Smooth muscle cell of trachea (primary cell): ENCODE measurements around the gene PAQR6. TPM values are rescaled to one million over a fixed set of nuclear protein-coding genes. Genes with fewer than 3 reads are reported as not detected.

ENCODE experiments used
- total RNA-seq: library from RNA; depleted of rRNA; stranded (reverse); fragments of >200 nt; gene quantifications from 2 replicates; pipeline ENCODE4 v1.2.1, GENCODE V29; 2014

PAQR6 gene, protein sequence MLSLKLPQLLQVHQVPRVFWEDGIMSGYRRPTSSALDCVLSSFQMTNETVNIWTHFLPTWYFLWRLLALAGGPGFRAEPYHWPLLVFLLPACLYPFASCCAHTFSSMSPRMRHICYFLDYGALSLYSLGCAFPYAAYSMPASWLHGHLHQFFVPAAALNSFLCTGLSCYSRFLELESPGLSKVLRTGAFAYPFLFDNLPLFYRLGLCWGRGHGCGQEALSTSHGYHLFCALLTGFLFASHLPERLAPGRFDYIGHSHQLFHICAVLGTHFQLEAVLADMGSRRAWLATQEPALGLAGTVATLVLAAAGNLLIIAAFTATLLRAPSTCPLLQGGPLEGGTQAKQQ
- total RNA-seq = 0.29 and 0.66 TPM in 2 replicates

DNA sequence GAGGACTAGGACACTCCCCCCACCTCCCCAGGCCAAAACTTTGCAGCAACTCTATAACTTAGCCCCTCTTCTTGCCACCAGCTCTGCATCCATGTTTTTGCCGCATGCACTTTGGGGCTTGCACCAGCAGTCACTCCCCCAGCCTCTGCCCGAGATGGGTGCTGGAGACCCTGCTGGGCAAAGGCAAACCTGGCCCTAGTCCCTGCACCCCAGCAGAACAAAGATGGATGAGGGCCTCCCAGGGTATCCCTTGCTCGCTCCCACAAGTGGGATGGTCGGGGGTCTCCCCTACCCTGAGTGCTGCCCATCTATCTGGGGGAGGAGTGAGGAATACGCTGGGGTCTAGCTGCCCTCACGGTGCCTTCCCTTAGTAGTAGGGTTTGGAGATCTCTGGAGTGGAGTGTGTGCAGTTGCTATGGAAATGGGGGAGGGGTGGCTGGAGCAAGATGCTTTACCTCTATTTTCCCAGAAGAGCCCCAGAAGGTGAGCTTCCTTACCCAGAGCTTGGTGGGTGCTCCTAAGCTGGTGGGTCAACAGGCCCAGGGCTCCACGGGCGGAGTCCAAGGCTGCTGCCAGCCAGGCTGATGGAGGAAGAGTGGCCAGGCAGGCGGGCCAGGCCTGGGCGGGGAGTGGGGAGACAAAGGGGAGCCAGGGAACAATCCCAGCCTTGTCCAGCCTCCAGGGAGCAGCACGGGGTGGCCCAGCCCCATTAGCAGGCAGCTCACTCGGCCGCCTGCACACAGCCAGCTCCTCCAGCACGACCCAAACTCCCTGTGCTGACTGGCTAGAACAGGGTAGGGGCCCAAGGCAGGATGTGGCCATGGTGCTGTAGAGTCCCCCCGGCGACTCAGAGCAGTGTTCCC is at the start of gene PAQR6:
PAQR6 (minus strand) TSS at position 597 of the 863 bp plus-strand sequence. CDS start 1,325 bp downstream, outside the sequence.

DNA sequence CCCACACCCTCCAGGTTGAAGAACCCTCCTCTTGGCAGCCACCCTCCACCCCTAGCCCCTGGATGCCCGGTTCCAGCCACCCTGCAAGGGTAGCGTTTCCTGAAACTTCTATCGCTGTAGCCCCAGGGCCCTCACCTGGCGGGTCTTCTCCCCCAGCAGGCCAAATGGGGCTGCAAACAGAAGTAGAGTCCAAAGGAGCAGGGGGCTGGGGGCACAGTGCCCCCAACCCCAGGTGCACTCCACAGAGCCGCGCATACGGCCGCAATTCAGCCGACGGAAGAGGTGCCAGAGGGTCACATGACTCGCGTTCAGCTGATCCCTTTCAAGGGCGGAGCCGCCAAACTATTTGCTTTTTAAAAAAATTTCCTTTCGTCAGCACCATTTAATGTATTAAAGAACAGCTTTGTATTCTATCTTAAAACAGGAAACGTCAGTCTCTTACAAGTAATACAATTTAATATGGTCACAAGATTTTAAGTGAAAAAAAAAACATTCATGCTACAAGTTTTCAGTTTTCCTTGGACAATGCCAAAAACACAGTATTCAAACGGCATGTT is 47.6 kb upstream of the PAQR6 start, which contains the start of gene GLMP:
GLMP (minus strand) TSS at position 289 of the 557 bp plus-strand sequence; CDS start at position 255, 34 bp downstream.

GRCh38 chr1:156284112-156284511 is 36.3 kb upstream of the PAQR6 start, which contains the start of gene TMEM79:
Gene TMEM79 (plus strand): TSS chr1:156284325. CDS start chr1:156285227, 902 bp downstream.

GRCh38 chr1:156282479-156283222 is 34.8 kb upstream of the PAQR6 start, which contains the start of gene SMG5:
Gene SMG5 (minus strand): TSS chr1:156282825. CDS start chr1:156282680, 145 bp downstream.

DNA sequence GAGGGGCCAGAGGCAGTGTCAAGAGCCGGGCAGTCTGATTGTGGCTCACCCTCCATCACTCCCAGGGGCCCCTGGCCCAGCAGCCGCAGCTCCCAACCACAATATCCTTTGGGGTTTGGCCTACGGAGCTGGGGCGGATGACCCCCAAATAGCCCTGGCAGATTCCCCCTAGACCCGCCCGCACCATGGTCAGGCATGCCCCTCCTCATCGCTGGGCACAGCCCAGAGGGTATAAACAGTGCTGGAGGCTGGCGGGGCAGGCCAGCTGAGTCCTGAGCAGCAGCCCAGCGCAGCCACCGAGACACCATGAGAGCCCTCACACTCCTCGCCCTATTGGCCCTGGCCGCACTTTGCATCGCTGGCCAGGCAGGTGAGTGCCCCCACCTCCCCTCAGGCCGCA is 5.9 kb downstream of the PAQR6 start, which contains the start of gene BGLAP:
BGLAP (plus strand) TSS at position 259 of the 400 bp plus-strand sequence; CDS start at position 307, 48 bp downstream.

GRCh38 chr1:156212833-156213643 is 34.8 kb downstream of the PAQR6 start, which contains the start of gene PMF1:
Gene PMF1 (plus strand): TSS chr1:156213007. CDS start chr1:156213016, 9 bp downstream.

GRCh38 chr1:156193488-156194299 is 54.2 kb downstream of the PAQR6 start, which contains the start of gene SLC25A44:
Gene SLC25A44 (plus strand): TSS chr1:156194104. CDS start chr1:156199848, 5,744 bp downstream.

Other genes starting within 250 kb of the PAQR6 start
- gene SSR2, start 227.1 kb downstream of the PAQR6 start, total RNA-seq = 512 and 711 TPM in 2 replicates
- gene UBQLN4, start 194.3 kb downstream of the PAQR6 start, total RNA-seq = 10.9 and 12.9 TPM in 2 replicates
- gene LAMTOR2, start 193.3 kb downstream of the PAQR6 start, total RNA-seq = 49.6 and 72.1 TPM in 2 replicates
- not detected in 2 replicates for gene RAB25, start 186.9 kb downstream of the PAQR6 start, total RNA-seq
- gene MEX3A, start 165.6 kb downstream of the PAQR6 start, total RNA-seq = 0.73 and 2.0 TPM in 2 replicates
- gene LMNA, start 133.3 kb downstream of the PAQR6 start, total RNA-seq = 2,363 and 2,796 TPM in 2 replicates
- gene SEMA4A, start 94.5 kb downstream of the PAQR6 start, total RNA-seq = 1.7 and 1.8 TPM in 2 replicates
- gene SLC25A44, start 54.0 kb downstream of the PAQR6 start, total RNA-seq = 7.7 and 8.1 TPM in 2 replicates
- gene PMF1, start 35.0 kb downstream of the PAQR6 start, total RNA-seq = 23.8 and 54.4 TPM in 2 replicates
- gene BGLAP, start 5.9 kb downstream of the PAQR6 start, total RNA-seq = 0.83 TPM in 1 of 2 replicates, not detected in the other
- 40.3 and 68.3 TPM in 2 replicates for gene SMG5, start 34.8 kb upstream of the PAQR6 start, total RNA-seq
- 1.3 and 3.0 TPM in 2 replicates for gene TMEM79, start 36.3 kb upstream of the PAQR6 start, total RNA-seq
- 79.4 and 138 TPM in 2 replicates for gene GLMP, start 47.6 kb upstream of the PAQR6 start, total RNA-seq
- not detected in 2 replicates for gene VHLL, start 51.3 kb upstream of the PAQR6 start, total RNA-seq
- gene CCT3, start 90.2 kb upstream of the PAQR6 start, total RNA-seq = 486 and 506 TPM in 2 replicates
- gene TSACC, start 90.5 kb upstream of the PAQR6 start, total RNA-seq = 0.33 TPM in 1 of 2 replicates, not detected in the other
- not detected in 2 replicates for gene RHBG, start 121.2 kb upstream of the PAQR6 start, total RNA-seq